GM19099 (cell line): ENCODE measurements around the gene AKAP6.

Experiments
- POLR2A ChIP-seq: IDR thresholded peaks from 3 replicates; pipeline ENCODE4 v1.6.1; 2011; ENCODE audit warnings: low read depth; ENCODE audit not compliant: insufficient read length; ENCODE audit errors: extremely low read depth

AKAP6 gene

DNA sequence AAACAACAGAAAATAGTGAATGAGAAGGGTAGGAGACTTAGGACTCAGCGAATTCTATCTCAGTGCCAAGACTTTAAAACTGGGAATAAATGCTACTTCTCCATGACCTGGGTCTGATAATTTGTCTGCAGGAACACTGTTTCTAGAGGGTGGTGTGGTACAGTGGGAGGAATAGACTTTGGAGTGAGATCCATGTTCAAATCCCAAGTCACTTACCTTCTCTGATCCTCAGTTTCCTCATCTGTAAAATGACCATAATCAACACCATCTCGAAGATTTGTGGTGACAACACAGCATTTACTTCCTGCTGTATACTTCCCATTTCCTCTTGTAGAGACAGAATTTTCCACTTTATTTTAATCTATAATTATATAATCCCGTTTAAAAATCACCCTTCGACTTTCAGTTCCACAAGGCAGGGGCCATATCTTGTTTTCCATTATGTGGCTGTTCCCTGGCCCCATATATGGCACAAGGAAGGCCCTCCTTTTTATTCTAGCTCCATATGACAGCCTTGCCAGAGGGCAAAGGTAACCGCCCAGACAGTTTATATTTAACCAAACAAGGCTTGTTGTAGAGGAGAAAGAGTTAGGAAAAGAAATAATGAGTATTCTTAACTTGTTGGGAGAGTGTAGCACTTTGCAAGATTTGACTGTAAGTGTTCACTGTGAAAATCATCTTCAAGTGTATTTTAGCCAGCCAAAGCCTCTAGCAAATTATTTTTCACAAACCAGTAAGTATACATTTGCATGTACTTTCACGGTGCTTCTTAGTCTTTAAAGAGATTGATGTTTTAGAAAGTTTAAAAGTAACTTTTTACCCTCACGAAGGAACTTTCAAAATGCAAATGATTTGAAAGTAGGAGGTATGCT is 243.1 kb downstream of the AKAP6 start:
- no peak for TF ChIP-seq POLR2A

- TF ChIP-seq POLR2A = no peak
Observed at GRCh38 chr14:32572867-32573150, 243.7 kb downstream of the AKAP6 start.

DNA sequence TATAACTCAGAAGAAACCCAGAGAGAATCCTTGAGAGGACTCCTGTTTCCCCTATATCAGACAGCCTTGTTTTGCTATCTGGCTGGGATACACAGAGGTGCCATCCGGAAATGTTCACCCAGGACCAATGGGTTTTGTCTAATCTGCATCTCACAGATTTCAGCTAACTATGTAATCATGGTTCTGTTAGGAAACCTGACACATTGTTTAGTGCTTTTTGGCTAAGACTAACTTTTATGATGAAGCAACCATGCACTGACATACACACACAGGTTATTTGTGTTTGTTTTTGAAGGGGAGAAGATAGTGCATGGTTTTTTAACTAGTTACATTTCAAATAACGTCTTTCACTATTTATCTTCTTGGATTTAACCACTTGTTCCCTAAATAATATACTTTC is 245.2 kb downstream of the AKAP6 start:
- no peak for TF ChIP-seq POLR2A

- no peak for TF ChIP-seq POLR2A
Observed at GRCh38 chr14:32576088-32576795, 247.1 kb downstream of the AKAP6 start.

DNA sequence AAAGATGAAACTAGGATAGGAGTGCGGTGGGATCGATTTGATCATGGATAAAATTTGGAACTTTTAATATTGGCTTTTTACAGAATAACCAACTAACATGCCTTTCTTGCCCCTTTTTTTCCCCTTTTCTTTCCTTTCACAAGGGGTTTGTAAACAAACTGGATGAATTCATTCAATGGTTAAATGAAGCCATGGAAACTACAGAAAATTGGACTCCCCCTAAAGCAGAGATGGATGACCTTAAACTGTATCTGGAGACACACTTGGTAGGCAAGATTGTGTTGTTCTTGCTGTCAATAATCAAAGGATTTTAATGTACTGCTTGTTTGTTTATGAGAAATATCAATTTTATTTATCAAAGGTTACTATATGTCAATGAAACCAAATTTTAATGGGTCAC is 247.9 kb downstream of the AKAP6 start:
- TF ChIP-seq POLR2A = no peak

- TF ChIP-seq POLR2A = no peak
Observed at GRCh38 chr14:32578181-32578580, 249.1 kb downstream of the AKAP6 start.

GRCh38 chr14:32584079-32584478 is 255.0 kb downstream of the AKAP6 start:
- TF ChIP-seq POLR2A = no peak

DNA sequence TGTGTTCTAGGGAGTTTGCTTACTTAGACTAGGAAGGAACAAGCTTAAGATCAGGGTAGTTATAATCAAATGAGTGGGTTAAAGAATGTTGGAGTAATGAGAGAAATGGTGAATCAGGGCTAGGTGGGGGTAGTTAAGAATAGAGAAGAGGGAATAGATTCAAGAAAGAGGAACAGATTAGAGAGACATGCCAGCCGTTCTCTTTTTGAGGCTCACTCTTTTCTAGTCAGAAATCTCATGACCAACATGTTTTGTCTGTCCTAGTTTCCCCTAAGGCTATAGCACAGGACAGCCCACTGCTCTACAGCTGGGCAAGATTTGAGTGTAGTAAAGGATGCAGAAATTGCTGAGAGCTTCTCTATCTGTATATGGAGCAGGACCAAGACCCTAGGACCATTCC is 258.4 kb downstream of the AKAP6 start:
- no peak for TF ChIP-seq POLR2A

- TF ChIP-seq POLR2A = no peak
Observed at GRCh38 chr14:32588448-32589320, 259.6 kb downstream of the AKAP6 start.

- no peak for TF ChIP-seq POLR2A
Observed at GRCh38 chr14:32590157-32590556, 261.1 kb downstream of the AKAP6 start.

DNA sequence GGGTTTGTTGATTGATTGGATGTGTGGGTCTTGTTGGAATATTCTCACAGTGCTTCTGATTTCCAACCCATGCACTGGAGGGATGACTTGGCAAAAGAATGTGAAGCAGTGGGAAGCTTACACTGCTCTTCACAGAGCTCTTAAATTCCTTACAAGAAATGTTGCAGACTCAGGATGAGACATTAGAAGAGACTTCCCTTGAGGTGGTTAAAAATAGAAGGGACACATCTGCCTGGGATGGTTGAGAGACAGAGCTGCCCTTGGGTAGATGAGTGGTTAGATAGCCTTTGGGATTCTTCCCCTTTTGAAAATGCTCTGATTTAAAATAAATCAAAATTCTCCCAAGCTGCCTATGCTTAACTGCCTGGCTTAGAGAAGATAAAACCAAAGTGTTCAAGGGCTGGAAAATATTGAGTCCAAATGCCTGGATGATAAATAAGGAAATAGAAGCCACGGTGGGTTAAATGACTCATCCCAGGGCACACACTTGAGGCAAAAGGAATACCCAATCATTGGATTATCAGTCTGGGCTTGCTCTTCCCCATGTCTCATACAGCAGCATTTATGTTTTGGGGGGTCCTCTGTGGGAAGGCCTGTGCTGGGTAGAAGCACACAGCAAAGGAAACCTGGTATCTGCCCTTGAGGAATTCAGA is 264.3 kb downstream of the AKAP6 start:
- no peak for TF ChIP-seq POLR2A

- no peak for TF ChIP-seq POLR2A
Observed at GRCh38 chr14:32594766-32595165, 265.7 kb downstream of the AKAP6 start.

DNA sequence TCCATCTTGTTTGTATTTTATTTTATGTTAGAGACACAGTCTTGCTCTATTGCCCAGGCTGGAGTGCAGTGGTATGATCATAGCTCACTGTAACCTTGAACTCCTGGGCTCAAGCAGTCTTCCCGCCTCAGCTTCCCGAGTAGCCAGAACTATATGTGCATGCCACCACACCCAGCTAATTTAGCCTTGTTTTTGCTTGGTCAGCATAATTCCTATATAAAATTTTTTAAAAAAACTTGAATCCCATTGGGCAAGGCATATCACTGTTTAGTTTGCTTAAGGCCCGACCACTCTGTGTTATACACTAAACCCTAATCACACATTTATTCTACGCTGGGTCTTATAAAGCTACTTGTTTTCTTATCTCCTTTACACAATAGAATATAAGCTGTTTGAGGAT is 266.4 kb downstream of the AKAP6 start:
- TF ChIP-seq POLR2A = no peak

DNA sequence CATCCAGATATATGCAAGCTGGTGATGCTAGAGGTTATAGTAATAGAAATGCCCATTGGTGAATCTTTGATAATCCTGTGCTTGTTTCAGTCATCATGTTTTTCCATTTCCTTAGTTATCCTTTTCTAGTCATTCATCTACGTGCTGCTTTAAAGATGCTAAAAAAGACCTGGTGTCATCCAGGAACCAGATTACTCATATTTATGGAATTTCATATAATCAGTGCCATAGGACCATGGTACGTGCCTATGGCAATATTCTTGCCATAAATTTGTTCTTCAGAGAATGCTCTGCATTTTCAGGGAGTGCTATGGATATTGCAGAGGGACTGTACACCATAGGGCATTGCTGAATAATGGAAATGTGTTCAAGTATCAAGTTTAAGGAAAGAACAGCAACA is 267.3 kb downstream of the AKAP6 start:
- no peak for TF ChIP-seq POLR2A

DNA sequence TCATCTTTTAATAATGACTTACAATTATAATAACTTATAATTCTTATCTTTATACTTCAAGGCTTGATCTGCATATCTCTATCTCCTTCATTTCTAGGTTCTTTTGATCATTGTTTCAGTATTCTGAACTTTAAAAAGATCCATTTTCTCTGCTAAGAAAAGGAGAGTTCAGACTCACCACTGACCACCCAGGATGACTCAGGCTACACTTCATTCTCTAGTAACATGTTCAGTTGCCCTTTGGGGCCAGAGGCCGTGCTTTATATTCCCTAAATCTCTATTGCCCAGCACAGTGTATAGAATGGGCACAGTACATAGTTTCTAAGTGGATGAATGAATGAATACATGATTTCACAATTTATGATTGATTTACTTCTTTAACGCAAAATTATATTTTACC is 268.7 kb downstream of the AKAP6 start:
- TF ChIP-seq POLR2A = no peak
